SK-N-SH treated with all-trans-retinoic acid at 6 μM for 48 hours (cell line): ENCODE measurements around the gene AKR1E2.

Experiments
- ARNTL ChIP-seq: fragments of 450-650 bp; formaldehyde crosslinking; IDR thresholded peaks from 2 replicates; pipeline ENCODE4 v1.5.0; 2020; ENCODE audit warnings: low read depth, mild to moderate bottlenecking, moderate library complexity, borderline replicate concordance
- BACH2 ChIP-seq: fragments of 250-450 bp; sonication (Bioruptor Pico); IDR thresholded peaks from 2 replicates; pipeline ENCODE4 v1.9.0; 2021; ENCODE audit warnings: mild to moderate bottlenecking, borderline replicate concordance
- CREB5 ChIP-seq: fragments of 250-450 bp; sonication (Bioruptor Pico); IDR thresholded peaks from 2 replicates; pipeline ENCODE4 v1.5.1; 2020; ENCODE audit warnings: low read depth, mild to moderate bottlenecking, moderate library complexity
- CSDC2 ChIP-seq: fragments of 250-450 bp; sonication (Bioruptor Pico); IDR thresholded peaks from 2 replicates; pipeline ENCODE4 v1.5.0; 2020; ENCODE audit warnings: mild to moderate bottlenecking, moderate library complexity
- ISL1 ChIP-seq: fragments of 250-450 bp; sonication (Bioruptor Pico); IDR thresholded peaks from 2 replicates; pipeline ENCODE4 v2.1.2; 2022; ENCODE audit warnings: mild to moderate bottlenecking, moderate library complexity
- ZFP30 ChIP-seq: fragments of 450-650 bp; formaldehyde crosslinking; IDR thresholded peaks from 2 replicates; pipeline ENCODE4 v1.5.0; 2022; ENCODE audit warnings: mild to moderate bottlenecking, moderate library complexity
- TF ChIP-seq, protein P1 (sequence below): fragments of 250-450 bp; sonication (Bioruptor Pico); IDR thresholded peaks from 2 replicates; pipeline ENCODE4 v1.8.0; 2020; ENCODE audit warnings: mild to moderate bottlenecking, moderate library complexity, borderline replicate concordance
- TF ChIP-seq, protein P2 (sequence below): fragments of 250-450 bp; sonication (Bioruptor Pico); IDR thresholded peaks from 2 replicates; pipeline ENCODE4 v1.5.1; 2021; ENCODE audit warnings: mild to moderate bottlenecking, moderate library complexity

DNA sequence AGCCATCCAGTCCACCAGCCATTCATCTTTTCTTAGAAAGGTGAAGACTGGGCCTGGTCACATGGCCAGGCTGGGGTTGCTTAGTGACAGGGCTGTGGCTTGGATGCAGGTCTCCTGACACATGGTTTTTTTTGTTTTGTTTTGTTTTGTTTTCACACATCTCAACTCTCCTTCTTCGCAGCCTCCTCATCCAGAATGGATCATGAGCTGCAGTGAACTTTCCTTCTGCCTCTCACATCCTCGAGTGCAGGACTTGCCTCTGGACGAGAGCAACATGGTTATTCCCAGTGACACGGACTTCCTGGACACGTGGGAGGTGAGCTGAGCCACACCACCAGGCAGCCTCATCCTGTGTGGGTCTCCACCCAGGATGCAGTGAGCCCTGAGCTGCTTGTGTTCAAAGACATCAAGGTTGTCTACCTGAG is 9.5 kb downstream of the AKR1E2 start:
- TF ChIP-seq ISL1 (CRISPR knock-in tag), result no peak
- no peak for TF ChIP-seq ZFP30 (CRISPR knock-in tag)
- TF ChIP-seq ARNTL (CRISPR knock-in tag), result no peak
- TF ChIP-seq, protein P1, sequence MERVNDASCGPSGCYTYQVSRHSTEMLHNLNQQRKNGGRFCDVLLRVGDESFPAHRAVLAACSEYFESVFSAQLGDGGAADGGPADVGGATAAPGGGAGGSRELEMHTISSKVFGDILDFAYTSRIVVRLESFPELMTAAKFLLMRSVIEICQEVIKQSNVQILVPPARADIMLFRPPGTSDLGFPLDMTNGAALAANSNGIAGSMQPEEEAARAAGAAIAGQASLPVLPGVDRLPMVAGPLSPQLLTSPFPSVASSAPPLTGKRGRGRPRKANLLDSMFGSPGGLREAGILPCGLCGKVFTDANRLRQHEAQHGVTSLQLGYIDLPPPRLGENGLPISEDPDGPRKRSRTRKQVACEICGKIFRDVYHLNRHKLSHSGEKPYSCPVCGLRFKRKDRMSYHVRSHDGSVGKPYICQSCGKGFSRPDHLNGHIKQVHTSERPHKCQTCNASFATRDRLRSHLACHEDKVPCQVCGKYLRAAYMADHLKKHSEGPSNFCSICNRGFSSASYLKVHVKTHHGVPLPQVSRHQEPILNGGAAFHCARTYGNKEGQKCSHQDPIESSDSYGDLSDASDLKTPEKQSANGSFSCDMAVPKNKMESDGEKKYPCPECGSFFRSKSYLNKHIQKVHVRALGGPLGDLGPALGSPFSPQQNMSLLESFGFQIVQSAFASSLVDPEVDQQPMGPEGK (CRISPR knock-in tag), result no peak
- TF ChIP-seq, protein P2, sequence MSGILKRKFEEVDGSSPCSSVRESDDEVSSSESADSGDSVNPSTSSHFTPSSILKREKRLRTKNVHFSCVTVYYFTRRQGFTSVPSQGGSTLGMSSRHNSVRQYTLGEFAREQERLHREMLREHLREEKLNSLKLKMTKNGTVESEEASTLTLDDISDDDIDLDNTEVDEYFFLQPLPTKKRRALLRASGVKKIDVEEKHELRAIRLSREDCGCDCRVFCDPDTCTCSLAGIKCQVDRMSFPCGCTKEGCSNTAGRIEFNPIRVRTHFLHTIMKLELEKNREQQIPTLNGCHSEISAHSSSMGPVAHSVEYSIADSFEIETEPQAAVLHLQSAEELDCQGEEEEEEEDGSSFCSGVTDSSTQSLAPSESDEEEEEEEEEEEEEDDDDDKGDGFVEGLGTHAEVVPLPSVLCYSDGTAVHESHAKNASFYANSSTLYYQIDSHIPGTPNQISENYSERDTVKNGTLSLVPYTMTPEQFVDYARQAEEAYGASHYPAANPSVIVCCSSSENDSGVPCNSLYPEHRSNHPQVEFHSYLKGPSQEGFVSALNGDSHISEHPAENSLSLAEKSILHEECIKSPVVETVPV, result no peak
- TF ChIP-seq CREB5, result no peak
- TF ChIP-seq BACH2 (CRISPR knock-in tag), result no peak
- no peak for TF ChIP-seq CSDC2
